HG03064 (cell line): Measurements from ENCODE around the gene XYLT1.
A peak's percentile ranks its signal among the peaks of the same experiment; 100 is the strongest.

Experiments used
- ATAC-seq: cut with Tn5 transposase; IDR thresholded peaks from one replicate; pipeline ENCODE4 v1.9.1; 2021; ENCODE audit warnings: low read depth; ENCODE audit not compliant: unreplicated experiment

The XYLT1 gene

DNA sequence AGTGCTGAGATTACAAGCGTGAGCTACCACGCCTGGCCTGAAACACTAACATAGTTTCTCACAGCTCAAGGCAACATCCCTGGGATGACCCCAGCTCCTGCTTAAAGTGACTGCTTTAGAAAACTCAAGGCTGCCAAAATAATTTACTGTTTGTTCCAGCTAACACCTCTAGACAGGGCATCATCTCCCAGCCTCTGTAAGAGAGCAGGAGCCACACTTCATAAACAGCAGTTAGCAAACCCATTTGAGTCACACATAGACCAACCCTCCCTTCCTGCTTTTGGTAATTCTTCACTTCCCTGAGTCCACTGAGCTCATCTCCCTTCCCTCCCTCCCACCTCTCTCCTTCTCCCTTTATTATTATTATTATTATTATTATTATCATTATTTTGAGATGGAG lies 201.3 kb downstream of the XYLT1 start:
- ATAC-seq = no peak

DNA sequence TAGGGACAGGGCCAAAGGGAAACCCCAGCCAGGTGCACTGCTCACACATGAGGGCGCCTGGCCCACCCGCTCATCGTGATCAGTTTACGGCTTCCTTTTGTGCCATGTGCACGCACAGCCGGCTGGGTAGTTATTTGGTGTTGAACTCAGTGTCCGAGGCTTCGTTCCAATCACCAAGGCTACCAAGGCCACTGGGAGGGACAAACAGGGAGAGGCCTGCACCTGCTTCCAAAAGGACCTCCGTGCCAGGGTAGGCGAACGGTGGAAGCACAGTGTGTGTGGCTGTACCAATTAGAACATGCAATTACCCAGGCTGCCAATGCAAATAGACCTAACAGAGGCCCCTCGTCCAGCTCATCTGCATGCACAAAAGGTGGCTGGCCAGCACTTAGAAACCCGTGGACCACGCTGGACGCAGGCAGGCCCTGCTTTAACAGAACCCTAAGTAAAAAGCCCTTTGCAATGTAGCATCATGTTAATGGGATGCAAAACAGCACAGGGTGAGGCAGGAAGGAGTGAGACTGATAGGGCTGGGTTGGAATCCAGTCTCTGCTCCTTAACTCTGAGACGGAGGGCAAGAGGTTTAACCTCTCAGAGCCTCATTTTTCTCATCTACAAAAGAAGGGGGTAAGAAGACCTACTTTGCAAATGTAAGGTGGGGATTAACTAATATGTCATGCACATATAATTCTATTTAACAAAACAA lies 204.0 kb downstream of the XYLT1 start:
- ATAC-seq = no peak

DNA sequence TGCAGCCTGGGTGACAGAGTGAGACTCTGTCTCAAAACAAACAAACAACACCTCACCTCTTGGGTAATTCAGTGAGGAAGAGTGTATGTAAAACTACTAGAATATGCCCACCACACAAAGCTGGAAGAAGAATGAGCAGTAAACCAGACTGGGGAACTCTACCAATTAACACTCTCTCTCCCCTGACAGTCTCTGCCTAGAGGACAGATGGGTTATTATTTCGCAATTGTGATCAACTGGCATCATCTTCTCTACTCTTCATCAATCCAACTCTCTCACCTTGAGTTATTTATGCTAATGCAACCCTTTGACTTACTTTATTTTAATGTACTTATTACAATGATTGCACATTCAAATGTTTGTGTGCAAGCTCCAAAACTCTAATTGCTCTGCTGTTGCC lies 205.6 kb downstream of the XYLT1 start:
- no peak for ATAC-seq

DNA sequence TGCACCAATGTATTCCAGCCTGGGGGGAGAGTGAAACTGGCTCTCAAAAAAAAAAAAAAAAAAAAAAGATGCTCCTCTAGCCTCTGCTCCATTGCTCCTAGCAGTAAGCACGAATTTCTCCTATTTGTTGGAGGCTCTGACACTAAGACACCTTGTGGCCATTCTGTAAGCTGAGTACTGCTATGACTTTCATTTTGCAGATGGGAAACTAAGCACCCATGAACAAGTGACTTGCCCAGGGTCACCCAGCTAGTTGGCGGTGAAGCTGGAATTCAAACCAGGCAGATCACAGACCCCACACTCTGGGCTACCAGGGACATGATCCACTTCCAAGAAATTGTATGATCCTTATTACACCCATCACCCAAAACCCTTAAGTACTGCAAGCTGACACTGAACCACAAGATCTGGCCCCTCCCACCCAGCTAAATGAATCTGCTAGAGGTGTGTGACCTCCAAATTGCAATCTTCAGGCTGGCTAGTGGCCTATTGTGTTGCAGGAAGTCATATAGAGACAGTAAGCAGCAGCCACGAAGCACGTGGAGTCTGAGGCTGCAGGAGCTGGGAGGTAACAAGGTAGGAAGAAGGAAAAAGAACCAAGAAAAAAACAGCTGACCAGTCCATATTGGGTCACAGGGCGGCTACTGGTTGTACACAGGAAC lies 209.4 kb downstream of the XYLT1 start:
- no peak for ATAC-seq

DNA sequence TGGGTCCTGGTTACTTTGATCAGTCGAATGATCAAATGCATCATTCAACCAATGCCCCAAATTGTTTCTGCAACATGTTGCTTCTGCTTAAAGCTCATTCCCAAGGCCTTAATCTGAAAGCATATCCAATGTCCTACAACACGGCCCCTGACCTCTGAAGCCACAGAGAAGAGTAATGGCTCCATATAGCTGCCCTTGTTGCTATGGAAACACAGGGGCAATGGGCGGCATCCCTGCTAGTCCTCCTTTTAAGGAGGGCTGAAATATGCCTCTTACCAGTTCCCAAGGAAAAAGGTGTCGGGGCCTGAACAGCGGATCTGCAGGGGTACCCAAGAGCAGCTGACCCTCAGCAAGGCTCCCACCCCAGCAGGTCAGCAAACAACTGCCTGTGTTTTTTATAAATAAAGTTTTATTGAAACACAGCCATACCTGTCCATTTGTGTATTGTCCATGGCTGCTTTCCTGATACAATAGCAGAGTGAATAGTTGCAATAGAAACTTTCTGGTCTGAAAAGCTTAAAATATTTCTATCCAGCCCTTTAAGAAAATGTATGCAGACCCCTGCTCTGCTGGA lies 210.4 kb downstream of the XYLT1 start:
- ATAC-seq = no peak

DNA sequence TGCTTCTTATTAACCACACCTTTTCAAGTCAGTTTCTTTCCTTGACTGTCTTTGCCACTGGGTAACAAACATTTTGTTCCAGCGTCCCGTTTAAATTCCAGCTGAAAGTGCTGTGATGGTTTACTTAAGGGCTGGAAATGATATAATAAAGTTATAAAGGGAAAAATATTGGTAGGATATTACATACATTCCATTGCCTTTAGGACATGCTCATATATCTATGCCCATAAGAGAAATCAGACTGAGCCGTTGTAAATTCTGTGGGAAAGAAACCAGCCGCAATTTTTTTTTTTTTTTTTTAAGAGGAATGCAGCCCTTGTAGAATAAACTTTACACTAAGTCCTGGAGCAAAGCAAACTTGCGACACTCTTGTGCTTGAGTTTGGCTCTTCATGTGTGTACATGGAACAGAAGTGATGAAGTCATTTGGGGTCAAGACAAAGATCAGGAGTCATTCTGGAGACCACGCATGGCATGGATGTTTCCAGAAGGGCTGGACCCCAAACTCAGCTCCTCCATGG lies 210.9 kb downstream of the XYLT1 start:
- ATAC-seq = no peak

DNA sequence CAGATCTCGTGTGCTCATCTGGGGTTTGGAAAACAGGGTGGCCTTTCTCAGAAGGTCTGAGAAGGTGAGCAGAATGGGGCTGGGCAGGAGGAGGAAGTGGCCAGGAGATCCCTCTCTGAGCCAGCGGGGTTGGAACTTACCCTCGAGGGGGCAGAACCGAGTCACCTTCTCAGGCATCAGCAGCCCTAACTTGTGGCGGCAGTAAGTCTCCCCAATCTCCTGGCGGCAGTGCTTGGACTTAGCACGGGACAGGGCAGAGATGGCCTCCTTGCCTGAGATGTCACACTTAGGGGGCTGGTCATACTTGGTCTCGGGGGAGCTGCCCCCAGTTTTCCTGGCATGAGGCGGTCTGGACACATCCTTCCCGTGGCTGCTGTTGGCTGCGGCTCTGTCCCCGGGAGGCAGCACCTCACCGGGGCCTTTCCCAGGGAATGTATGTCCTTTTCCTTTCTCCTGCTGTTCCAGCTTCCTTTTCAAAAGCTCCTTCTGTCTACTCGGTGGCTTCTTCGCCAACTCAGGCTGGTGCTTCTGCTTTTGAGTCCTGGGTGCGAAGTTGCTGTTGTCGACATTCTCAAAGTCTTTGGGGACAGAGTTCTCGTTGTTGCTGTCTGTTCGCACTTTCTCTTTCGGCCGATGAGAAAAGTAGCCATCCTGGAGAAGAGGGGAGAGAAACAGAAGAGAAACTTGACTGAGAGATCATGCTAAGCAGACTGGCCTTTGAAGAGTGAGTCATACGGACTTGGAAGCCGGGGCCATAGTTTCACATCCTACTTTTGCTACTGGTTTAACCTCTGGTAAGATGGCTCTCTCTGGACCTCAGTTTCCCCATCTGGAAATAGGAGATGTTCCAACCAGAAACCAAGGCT lies 211.7 kb downstream of the XYLT1 start:
- ATAC-seq = peak; percentile 79

DNA sequence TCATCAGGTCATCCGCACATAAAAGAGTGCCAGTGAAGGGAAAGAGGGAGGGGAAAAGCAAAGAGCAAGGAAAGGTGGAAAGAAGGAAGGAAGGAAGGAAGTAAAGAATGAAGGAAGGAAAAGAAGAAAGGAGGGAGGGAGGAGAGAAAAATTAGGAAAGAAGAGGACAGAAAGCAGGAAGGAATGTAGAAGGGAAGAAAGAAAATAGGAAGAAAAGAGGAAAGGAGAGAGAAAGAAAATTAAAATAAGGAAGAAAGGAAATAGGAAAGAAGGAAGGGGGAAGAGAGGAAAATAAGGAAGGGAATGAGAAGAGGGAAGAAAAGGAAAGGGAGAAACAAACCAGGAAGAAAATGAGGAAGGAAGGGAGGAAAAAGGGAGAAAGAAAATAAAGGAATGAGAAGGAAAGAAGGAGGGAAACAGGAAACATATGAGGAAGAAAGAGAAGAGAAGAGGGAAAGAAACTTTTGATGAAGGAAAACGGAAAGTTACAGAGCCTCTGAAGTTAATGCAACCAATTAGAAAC lies 212.6 kb downstream of the XYLT1 start:
- ATAC-seq = no peak

DNA sequence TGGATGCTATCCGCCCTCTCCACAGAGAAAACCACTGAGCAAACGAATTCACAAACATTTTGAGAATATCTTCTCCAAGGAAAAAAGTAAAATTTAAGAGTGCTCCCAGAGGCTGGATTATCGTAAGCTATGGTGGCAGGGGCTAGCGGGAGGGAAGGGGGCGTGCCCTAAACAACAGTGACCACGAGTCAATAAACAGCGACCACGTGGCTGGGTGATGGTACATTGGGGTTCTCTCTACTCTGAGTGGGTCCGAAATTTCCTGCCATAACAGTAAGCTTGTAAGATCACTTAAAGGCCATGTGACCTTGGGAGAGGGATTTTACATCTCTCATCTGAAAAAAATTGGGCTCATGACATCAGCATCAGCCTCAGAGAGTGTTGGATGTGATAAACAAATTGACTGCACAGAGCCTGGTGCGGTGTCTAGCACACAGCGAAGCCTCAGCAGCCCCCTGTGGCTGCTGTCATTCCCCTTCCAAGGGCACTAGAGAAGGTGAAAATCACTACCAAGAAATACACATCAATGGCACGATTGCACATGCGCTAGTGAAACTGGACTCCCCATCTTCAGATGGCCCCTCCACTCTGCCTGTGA lies 213.2 kb downstream of the XYLT1 start:
- no peak for ATAC-seq

DNA sequence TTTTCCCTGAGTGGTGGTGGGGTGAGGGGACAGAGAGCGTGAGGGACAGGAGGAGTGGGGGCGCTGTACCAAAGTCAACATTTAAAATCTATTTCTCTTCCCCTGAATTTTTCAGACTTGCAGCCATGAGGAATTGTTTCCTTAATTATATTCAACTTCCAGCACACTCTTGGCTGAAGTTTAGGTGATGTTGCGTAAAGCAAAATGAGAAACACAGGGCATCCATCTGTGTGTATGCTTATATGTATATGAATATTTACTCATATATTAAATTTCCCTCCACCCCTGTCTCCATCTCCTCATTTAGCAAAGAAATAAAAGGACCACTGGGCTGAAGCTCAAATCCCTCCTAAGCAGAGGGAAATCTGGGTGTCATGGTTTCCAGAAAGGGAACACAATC lies 218.1 kb downstream of the XYLT1 start:
- no peak for ATAC-seq

DNA sequence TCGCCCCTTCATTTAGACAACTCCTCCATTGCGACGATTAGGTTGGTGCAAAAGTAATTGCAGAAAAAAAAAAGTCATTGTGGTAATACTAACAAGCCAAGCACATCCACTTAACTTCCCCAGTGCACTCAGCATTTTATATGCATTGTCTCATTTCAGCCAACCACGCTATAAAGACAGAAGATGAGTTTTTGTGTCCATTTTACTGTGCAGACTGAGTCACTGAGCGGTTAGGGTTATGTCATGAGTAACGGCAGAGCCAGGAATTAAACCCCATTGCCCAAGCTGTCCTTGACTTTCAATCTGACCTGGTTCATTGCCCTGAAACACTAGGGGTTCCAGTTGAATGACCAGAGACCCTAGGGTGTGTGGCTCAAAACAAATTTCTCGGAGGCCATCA lies 218.7 kb downstream of the XYLT1 start:
- ATAC-seq = no peak

DNA sequence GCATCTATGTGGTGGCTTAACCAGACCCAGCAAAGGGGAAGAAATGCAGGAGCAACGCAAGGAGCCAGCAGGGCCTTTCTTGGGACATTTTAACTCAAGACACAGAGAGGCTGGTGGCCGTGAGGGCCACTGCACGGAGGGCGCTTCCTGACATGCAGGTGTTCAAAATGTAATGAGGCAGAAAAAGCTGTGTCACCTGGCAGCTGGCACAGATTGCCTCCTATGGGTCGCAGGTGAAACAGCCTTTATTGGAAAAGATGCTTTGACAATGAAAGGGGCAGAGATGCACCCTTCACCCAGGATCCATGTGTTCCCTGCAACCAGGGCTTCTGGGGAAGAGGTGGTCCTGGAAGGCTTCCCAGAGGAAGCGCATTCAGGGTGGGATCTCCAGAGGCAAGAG lies 219.3 kb downstream of the XYLT1 start:
- no peak for ATAC-seq

DNA sequence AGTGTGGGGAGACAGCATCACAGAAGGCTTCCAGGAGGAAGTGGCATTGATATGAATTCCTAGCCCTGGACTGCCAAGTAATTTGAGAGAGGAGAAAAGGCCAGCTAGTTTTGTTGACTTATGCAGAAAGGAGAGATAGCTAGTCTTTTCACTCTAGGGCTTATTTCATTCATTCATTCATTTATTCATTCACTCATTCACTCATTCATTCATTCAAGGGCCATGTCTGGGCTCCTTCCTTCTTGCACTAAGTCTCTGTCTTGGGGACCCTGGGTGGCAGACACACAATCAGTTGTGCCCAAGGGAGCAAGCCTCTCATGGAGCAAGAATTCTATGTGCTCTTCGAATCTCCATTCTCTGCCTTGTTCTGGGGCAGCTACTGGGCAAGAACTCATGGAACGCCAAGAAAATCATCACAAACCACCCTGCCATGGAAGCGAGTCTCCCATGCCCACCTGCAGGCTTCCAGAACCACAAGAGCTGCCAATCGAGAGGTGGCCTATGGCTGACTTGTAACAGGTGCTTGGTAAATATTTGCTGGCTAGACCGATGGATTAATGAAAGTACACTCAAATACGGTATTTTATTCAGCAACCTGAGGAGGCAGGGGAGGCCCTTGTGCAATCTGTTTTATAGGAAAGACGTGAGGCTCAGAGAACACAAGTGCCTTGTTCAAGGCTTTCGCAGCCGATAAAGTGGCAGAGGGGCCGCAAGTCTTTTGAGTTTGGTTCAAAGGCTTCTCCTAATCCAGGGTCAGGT lies 223.6 kb downstream of the XYLT1 start:
- ATAC-seq = no peak

DNA sequence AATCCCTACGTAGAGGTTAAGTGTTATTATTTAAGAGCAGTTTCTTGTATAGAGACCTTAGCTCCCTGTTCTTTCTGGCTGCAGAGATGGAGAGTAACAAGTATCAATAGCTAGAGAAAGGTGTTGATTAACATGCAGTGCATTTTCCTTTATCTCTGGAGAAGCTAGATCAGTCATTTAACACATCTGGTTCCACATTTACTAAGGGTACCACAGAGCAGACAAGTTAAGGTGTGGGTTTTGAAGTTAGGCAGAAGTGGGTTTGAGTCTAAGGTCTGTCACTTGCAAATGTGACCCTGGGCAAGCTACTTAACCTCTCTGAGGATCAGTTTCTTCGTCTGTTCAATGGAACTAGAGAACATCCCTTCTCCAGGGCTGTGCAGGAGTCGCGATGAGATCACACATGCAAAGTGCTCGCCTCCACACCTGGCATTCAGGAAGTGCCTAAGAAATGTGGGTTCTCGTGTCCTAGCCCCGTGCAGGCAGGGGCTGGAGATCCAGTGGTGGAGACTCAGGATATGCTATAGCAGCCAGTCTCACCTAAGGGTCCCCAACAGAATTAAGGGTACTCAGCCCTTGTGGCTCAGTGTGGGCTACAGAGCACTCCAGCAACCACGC lies 224.4 kb downstream of the XYLT1 start:
- no peak for ATAC-seq

DNA sequence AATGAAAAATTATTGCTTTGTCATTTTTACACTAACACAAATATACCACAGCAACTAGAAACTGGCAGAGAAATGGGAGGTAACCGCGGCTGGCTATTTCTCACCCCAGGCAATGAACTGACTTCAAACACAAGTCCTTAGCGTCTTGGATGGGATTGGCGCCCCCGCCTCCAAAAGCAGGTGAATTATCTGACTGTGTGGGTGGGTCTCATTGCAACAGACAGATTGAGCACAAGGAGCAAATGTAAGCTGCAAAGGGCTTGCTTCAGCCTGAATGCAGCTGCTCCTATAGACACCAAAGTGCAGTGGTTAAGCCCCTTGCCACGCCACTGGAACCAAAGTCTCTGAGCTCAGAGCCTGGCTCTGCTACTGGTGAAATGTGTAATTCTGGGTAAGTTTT lies 225.0 kb downstream of the XYLT1 start:
- no peak for ATAC-seq

DNA sequence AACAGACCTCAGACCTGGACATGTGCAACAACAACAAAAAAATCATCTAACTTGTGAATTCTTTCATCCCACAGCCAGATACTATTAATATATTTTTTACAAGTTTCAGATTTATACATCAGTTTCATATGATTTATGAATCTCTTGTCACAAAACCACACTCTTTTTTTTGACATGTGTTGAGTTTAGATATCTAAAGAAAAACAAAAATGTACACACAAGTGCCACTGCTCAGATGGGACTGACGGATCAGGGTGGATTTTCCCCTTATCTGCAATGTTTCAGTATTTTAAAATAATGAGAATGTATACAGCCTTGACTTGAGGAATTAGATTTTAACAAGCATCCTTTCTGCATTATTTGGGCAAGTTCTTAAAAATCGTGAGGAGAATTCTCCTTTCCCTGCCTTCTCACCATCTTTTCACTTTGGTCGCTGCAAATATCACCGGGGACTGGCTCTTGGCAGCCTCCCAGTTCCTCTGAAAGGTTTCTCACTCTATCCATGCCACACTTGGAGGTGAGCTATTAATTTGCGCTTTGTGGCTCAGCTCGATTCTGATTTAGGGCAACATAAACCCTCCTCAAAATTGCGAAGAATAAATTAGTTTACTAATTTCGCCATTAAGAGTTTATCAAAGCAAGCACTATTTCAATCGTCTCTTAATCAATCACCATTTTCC lies 225.7 kb downstream of the XYLT1 start:
- no peak for ATAC-seq

DNA sequence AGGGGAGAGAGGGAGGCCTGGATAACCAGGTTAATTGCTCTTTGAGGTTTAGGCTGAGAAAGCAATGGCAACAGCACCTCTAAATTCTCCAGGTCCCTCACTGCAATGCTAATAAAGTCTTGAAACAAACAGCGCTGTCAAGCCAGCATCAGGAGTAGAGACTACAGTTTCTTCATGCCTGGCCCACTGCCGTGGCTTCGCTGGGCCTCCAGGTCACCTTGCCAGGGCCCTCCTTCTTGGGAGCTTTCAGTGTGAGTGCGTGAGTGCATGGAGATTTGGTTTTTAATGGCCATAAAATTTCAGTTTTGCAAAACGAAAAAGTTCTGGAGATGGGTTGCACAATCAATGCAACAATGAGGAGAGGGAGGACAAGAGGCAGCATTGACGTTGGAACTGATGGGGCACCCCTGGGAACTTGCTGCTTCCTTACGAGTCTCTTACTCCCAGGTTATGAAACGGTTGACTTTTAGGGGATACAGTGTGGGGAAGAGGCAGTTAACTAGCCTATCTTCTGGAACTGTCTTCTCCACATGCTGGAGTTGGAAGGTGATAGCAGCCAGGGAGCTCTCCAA lies 229.4 kb downstream of the XYLT1 start:
- no peak for ATAC-seq

DNA sequence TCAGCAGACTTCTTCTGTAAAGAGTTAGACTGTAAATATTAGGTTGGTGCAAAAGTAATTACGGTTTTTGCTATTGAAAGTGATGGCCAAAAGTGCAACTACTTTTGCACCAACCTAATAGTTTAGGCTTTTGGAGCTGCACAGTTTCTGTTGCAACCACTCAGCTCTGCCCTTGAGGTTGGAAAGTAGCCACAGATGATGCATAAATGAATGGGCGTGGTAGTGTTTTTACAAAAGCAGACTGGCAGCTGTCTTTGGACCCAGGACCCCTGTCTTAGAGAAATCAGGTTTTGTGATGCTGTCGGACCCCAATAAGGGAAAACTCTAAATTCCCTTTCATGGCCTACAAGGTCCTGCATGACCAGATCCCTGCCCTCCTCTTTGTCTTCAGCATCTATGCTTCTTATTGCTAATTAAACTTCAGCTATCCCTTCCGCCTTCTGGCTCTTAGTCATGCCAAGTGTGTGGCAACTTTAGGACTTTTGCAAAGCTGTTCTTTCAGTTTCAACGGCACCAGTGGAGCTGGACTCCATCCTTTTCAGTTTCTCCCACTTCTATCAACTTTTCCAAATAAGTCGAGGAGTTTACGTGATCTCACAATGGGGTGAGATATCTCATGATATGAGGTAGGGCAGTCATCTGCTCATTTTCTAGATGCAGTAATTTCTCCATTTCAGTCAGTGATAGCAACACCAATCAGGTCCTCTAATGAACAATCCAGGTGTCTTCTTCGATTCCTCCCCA lies 232.3 kb downstream of the XYLT1 start:
- no peak for ATAC-seq
